GM19238 (cell line): ENCODE results near the gene NREP.
"Not testable (repeated sequence)": the region's sequence is repeated elsewhere in the genome, so short reads cannot be mapped to it uniquely, and the experiment has no call there.

ENCODE experiments used
- DNase-seq: peaks from one replicate; pipeline ENCODE4 v3.0.0; 2011; ENCODE audit warnings: low spot score; ENCODE audit not compliant: insufficient read length

NREP gene

DNA sequence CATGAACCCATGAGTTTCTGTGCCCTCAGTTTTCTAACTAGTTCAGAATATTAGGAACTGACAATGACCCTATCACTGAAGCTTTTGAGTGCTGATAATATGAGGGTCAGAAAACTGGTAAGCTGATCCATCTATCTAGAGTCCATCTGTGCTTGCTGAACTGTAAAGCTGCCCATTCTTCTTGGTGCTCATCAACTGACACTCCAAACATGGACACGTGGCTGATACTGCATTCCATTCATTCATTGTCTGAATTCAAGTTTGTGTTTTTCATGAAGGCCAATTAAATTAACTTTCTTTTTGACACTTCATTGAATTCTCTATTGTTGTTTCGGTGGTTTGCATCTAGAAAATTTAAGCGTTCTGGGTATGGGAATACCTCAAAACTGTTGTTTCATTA is 17.6 kb downstream of the NREP start:
- DNase-seq: no peak

DNA sequence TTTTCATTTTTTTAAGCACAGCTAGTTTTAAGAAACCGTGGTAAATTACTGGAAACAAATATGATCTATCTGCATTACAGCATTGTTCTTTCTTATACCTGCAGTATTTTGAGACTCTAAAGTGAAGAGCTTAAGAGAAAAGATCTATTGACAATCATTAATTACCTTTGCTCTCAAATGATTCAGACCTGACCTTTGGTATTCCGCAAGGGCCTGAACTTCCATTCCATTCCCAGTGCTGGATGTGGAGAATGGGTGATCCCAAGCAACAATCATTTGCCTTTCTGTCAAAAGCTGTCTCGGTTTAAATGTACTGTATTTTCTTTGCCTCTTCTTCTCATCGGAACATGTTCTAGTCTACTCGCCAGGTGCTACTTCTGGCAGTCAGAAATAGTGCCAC is 18.9 kb downstream of the NREP start:
- DNase-seq: no peak

DNA sequence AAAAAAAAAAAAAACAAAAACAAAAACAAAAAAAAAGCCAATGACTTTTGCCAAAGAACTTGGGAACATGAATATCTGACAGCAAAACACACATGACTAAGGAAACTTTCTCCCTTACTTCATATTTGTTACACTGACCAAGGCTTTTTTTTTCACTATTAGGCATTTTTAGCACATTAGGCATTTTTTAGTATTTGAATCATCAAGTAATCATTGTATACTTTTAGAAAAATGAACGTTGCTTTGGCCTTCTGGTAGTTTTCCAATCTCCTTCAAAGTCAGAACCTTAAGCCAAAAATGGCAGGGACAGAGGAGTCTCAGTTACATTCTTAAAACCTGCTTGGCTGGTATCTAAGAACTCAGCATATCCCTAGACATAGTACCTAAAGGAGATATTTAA is 19.3 kb downstream of the NREP start:
- DNase-seq: no peak

DNA sequence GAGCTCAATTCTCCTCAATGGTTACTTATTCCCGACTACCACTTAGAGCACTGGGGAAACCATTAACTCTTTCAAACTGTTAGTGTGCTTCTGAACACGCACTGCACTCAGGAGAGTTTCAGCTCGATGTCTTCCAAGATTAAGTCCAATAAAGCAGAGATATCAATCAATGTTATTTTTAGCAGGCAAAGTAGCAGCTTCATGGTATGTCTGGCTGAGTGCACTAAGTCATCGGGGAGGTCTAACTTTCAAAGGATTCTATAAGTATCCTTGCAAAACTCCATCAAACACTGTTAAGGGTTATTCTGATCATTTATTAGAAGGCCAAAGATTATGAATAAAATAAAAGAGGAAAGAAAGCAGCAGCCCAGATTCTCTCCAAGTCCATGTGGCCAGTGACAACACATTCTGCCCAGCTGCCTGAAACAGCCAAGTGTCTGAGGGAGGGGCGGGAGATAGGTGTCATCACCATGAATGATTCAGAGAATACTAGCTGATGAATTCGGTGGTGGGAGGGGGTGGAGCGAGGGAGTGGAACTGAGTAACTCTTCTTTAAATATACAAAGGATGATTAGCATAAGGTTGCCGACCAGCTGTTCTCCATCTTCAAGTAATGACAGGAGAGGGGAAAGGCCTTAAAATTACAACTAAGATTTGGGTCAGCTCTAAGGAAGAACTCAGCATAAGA is 21.3 kb downstream of the NREP start:
- DNase-seq: no peak

DNA sequence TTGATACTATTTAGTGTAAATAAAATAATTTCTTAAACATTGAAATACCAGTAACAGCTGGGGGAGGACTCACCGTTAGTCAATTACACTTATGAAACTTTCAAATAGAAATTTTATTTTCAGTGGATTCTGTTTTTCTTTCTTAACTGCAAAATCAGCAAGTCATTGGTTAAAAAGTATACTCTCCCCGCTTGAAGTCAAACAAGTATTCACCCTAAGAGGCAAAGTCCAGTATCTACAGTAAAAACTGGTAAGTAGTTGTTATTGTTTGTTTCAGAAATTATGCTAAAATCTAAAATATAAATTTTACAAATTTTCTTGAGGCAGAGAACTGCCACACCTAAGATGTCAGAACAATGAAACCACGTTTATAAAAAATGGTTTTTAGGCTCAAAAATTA is 22.4 kb downstream of the NREP start:
- no peak for DNase-seq

DNA sequence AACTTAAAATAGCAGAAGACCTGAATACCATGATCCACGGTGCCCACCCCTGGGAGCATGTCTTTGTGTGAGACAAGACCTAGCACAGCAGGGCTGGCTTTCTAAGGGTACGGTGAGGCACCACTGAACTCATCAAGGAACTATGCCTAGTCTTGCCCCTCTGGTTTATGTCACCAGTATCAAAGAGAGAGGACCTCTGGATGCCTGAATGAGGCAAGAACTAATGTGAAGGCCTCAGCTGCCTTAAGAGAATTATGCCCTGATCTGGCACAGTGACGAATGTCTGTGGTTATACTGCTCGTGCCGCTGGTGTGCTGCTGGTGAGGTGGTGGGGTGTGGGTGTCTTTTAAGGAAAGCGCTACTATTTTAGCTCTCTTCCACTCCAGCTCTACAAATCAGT is 23.0 kb downstream of the NREP start:
- DNase-seq: no peak

DNA sequence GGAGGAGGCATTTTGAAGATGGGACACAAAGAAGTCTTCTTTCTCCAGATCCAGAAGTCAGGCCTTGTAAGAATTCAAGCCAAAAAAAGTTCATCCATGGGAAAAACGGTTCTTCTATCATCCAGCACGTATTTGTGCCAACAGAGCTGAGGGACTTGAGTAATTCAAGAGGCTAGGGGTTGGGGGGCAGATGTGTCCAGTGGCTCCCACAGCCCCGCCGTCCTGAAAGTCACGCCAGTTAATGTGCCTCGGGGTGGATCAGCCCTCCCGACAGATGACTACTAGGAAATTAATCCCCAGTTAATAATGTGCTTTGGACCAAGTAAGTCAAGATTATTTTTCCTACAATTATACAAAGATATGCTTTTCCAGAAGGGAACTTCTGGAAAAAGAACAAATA is 23.4 kb downstream of the NREP start:
- no peak for DNase-seq

DNA sequence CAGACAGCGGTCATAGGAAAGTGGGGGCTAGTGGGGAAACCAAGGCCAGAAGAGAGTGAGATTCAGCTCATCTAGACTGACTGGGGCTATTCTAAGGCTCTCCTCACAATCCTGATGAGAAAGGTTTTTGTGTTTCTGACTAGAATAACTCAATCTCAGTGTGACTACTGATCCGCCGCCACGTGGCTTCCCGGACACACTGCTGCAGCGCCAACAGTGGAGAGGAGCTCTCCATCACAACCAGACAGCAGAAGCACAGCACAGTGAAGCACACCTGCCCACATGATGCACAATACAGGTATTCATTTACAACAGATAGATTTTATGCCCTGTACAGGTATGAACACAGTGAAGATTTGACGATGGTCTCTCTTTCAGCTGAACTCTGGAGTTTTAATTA is 25.4 kb downstream of the NREP start:
- DNase-seq: no peak

DNA sequence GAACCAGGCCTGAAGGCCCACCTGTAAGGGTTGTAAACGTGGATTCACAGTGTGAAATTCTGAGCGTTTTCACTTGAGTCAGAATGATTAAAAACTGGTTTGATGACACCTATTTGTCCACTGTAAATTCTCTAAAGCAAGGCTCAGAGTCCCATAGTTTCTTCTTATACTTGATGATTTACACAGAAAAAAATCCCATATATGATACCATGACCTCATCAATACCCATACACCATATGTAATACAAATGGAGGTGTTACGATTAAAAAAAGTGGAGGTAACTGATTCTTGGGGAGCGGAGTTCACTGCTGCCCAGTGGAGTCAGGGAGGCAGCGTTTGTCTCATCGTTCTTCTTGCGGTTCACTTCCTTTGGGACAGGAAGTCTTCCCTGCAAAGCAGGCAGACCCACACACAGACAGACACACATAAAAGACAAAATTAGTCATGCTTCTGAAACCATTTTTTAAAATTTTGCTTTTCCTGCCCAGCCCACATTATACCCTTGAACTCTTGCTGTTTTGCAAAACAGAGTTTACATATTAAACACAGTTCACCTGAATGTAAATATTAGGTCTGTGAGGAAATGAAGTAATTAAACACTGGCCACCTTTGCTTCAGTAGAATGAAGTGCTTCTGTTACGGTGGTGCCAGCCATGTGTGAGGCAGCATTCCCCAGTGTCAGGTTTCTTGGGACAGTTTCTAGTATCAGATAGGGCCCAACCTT is 26.2 kb downstream of the NREP start:
- DNase-seq: no peak

DNA sequence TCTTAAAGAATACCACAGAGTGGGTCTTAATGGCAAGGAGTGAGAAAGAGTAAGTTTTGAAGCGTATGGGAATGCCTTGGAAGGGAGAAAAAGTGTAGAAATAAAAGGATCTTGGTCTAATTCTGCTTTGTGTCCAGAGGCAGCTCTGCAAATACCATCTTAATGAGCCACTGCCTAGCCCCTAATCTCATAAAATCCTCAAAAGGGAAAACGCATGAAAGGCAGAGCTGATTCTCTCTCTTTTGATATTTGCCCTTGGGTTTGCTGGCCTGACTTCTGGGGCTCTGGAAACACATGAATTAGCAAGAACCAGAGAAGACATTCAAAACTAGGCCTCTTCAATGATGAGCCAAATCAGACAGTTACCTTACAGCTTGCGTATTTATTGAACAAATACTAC is 28.1 kb downstream of the NREP start:
- no peak for DNase-seq

DNA sequence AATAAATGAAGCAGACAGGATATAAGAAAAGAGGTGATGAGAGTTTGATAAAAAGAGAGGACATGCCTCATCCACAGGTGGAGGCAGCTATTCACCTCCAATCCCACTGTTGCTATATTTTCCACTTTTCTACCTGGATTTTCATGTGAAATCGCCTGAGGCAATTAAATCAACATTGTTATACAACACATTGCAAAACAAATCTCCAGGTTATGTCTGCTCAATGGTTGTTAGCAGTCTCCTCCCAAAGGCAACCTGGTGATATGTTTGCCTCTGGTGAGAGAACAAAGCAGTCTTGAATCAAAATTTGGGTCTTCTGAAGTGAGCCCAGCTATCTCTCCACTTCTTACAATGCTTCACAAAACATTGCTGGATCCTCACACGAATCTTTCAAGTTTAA is 30.0 kb downstream of the NREP start:
- DNase-seq: no peak

DNA sequence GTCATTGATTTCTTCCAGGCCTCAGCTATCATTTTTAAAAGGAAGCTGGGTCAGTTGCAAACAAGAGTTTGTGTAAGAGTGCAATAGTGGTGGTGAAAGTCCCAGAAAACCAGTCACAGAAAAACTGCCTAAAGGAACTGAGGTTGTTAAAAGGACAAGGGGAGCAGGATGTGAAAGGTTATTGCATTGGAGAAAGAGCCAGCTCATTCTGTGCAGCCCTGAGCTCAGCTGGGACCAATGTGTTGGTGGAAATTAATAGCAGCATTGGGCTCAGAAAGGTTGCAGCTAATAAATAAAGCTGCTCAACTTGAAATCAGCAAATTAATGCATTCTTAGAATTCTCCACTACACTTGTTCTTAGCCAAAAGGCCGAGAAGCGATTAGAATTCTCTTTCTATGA is 34.9 kb downstream of the NREP start:
- no peak for DNase-seq

DNA sequence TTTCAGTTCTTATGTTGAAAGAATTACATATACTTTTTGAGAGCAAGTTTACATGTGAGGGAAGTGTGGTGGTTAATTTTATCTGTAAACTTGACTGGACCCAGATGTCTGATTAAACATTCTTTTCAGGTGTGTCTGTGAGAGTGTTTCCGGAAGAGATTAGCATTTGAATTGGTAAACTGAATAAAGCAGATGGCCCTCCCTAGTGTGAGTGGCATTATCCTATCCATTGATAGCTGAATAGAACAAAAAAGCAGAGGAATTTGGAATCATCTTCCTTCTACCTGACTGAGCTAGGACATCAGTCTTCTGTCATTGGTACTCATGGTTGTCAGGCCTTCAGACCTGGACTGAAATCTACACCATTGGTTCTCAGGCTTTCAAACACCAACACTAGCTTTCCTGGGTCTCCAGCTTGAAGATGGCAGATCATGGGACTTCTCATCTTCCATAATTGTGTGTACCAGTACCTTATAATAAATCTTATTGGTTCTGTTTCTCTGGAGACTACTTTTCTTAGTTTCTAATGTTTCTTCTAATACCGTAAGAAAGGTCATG is 36.6 kb downstream of the NREP start:
- DNase-seq: no peak

DNA sequence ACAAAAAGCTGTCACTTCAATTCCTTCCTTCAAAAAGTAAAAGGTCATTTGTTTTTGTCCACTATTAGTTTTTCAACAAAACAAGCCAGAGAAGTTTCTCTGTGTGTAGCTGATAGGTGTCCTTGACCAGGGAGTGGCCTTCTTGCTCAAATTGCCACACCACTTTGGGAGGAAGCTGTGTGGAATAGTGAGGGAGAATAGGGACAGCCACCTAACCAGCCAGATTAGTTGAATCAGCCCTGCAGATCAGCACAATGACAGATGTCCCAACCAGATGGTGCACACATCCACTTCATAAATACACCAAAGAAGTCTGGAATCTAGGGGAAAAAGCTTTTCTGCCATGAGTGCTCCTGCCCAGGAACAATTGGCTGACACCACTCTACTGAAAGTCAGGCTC is 37.2 kb downstream of the NREP start:
- no peak for DNase-seq

DNA sequence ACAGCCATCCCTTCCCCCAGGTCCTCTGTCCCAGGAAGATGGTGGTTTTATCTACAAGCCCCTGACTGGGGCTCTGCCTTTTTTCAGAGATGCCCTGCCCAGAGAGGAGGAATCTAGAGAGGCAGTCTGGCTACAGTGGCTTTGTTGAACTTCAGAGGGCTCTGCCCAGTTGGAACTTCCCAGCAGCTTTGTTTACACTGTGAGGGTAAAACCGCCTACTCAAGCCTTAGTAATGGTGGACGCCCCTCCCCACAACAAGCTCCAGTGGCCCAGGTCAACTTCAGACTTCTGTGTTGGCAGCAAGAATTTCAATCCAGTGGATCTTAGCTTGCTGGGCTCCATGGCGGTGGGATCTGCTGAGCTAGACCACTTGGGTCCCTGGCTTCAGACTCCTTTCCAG is 40.2 kb downstream of the NREP start:
- DNase-seq: not testable (repeated sequence)

DNA sequence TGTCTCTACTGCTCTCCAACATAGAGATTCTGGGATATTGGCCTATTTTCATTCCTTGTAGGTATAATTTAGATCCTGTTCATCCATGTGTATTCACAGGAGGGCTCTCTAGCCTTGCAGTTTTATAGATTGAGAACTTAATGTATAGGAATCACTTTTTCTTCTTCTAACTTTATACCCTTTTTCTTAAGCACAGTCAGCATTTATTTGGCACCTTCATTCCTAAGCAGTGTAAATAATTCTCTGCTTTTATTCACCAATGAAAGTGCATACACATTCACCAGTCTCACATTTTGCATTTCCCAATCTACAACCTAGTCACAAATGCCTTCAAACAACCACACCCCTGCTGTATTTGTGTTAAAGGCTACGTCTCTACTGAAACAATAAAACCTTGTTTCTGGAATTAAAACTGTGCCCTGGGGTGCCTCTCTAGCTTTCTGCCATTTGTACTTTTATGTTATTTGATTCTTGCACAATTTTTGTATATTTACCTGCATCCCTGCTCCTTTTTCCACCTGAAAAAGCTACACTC is 49.3 kb downstream of the NREP start:
- no peak for DNase-seq

DNA sequence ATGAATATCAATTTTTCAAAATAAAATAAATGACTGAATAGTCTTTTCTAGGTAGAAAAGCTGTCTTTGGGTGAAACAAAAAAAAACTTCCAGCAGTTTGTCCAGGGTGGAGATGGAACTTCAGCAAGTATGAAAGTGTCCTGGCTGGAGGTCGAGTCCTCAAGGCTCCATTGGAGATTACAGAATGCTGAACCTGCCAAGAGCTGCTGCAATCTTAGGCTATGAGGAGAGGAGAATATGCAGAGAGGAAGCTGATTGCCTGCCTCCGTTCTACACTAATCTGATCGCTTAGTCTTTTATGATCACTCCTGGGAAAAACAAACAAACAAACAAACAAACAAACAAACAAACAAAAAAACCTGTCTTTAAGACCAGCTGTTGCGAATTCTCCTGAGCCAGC is 50.6 kb downstream of the NREP start:
- no peak for DNase-seq

DNA sequence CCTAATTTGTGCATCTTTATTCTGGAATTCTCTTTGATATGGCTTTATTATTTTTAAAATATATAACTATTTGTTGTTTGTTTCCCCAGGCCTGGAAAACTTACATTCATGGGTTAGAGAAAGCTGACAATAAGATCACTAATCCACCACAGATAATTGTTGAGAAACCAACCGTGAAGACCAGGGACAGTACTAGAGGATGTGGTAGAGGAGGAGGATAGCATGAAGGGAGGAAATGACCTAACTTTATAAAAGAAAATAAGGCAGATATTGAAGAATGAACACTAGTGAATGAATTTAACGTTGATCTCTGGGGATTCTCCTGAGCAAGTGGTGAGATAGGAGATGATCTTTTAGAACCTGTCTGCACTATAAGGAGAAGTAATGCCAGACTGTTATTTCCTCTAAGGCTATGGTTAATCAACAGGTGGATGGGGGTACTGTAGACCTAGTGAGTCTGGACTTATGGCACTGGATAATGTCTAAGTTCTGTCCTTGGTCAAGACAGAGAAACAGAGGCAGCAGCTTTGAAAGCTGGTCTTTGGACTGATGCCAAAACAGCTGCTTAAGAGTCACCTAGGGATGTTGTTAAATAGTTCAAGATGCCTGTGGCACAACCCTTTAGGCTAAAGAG is 52.4 kb downstream of the NREP start:
- no peak for DNase-seq

DNA sequence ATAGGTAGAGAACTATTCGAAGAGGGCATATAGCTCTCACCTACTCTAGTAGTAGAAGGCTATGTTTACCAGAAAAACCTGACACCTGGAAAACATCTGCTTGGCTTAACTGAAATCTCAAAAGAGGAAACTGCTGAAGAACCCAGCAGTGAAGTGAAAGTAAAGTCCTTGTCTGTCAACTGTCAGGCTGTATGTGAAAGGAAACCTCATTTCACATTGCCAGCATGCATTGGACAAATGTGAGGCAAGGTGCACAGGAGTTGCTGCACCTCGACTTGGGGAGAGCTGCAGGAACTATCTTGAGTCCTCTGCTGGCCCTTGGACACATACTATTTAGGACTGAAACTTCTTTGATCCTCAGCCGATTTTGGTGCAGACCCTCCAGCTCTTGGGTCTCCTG is 53.3 kb downstream of the NREP start:
- peak; percentile 39 for DNase-seq

DNA sequence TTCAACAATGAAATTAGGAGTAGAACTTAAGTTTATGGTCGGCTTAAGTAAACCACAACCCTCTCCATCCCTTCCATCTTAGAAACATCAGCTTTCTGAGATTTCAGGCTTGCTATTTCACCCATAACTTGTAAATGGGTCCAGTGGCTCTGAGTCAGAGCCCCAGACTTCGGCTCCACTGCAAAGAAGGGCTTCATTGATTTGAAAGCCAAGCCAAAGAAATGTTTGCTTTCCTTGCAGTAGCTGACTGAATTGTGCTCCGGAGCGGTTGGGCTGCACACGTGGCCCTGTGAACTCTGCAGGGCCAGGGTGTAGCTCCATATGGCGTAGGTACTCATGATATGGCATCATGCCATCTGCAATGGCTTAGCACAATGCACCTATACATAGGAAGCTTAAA is 57.0 kb downstream of the NREP start:
- no peak for DNase-seq

DNA sequence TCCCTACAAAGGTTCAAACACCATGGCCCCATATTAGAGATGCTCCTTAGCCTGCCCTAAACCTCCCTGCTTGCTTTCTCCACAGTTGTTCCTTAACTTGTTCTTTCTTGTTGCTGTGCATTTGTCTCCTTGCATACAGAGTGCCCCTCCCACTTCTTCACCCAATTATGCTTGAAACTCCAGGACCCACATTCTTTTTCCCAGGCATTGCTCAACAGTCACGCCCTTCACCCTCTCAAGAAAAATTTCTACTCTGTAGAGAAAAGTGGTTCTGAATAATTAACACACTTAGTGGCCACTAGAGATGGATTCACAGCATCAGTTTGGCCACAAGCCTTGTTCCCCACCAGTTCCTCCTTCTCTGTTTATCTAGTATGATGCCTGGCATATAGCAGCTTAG is 57.7 kb downstream of the NREP start:
- DNase-seq: no peak
